Thymus (tissue), 11 donors: ENCODE measurements around the gene KRTAP5-7. TPM values are rescaled to one million over a fixed set of nuclear protein-coding genes. Genes with fewer than 3 reads are reported as not detected.

ENCODE experiments used
- DNase-seq, 9 donors: peaks; one replicate each; pipeline ENCODE4 v3.0.0-alpha.2; 2013; ENCODE audit warnings: low spot score in 9 of 9, low read depth in 6 of 9, missing footprints in 1 of 9
- H3K27ac ChIP-seq, 2 donors: one replicate each; pipeline ENCODE4 v1.5.1; 2013; ENCODE audit warnings: control low read depth in 1 of 2, low read depth in 1 of 2, low read length in 1 of 2, mild to moderate bottlenecking in 1 of 2, moderate library complexity in 1 of 2
- H3K27me3 ChIP-seq, 2 donors: one replicate each; pipeline ENCODE4 v1.5.1; 2013; ENCODE audit warnings: low read length in 1 of 2; ENCODE audit not compliant: control insufficient read depth in 2 of 2, insufficient read depth in 1 of 2
- H3K36me3 ChIP-seq, 2 donors: one replicate each; pipeline ENCODE4 v1.5.1; 2013; ENCODE audit warnings: low read length in 1 of 2, mild to moderate bottlenecking in 1 of 2, moderate library complexity in 1 of 2; ENCODE audit not compliant: control insufficient read depth in 2 of 2, insufficient read depth in 2 of 2
- H3K4me1 ChIP-seq, 2 donors: one replicate each; pipeline ENCODE4 v1.5.1; 2013; ENCODE audit warnings: low read length in 2 of 2; ENCODE audit not compliant: control insufficient read depth in 2 of 2, insufficient read depth in 2 of 2
- H3K4me3 ChIP-seq, 2 donors: one replicate each; pipeline ENCODE4 v1.5.1; 2013; ENCODE audit warnings: low read length in 2 of 2, control low read depth in 1 of 2, mild to moderate bottlenecking in 1 of 2
- H3K9me3 ChIP-seq, 2 donors: one replicate each; pipeline ENCODE4 v1.5.1; 2013; ENCODE audit warnings: low read length in 1 of 2, mild to moderate bottlenecking in 1 of 2; ENCODE audit not compliant: control insufficient read depth in 2 of 2, insufficient read depth in 1 of 2
- WGBS: extraction: QIAGEN DNeasy Blood & Tissue Kit; methylation state at CpG from one replicate; pipeline ENCODE4 v1.1.7; 2013; 5-methylcytosine and 5-hydroxymethylcytosine counted together
- polyA plus RNA-seq: library from polyadenylated mRNA; stranded (reverse); fragments of 200-250 nt; gene quantifications from one replicate; pipeline ENCODE4 v1.2.3, GENCODE V29; 2013
- total RNA-seq: library from RNA; stranded (reverse); fragments of 120-200 nt; gene quantifications from one replicate; pipeline ENCODE4 v1.2.4, GENCODE V29; 2013
- donor health status: healthy.

The KRTAP5-7 gene
- total and polyA plus RNA-seq, 2 donors = 0.05 TPM; not detected in 1

DNA sequence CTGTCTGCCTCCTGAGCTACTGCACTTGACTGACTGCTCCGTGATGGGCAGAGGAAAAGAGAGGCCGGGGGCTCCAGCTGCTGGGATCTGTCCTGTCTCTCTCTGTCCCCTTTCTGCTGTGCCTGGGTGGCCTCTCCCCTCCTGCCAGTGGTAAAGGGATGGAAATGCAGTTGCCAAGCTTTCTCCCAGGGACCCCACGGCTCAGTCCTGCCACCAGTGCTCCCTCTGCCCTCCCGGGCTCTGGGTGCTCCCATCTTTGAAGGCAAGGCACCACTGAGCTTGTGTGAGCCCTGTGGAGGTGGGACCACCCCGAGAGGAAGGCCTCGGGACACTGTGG, 42.0 kb upstream of the KRTAP5-7 start:
- H3K9me3 ChIP-seq = no peaks in the 10 kb centered on the region
- H3K36me3 ChIP-seq = peaks cover 49 to 86% of the 10 kb centered on the region in 2 donors
- over 99% methylated on average over 6 of the region's 6 CpGs for WGBS
- DNase-seq = no peak
- H3K4me3 ChIP-seq = no peak overlapping the region
- H3K27ac ChIP-seq = no peak overlapping the region
- peaks cover 0 to 3% of the 10 kb centered on the region in 2 donors for H3K4me1 ChIP-seq
- H3K27me3 ChIP-seq = no peaks in the 10 kb centered on the region

DNA sequence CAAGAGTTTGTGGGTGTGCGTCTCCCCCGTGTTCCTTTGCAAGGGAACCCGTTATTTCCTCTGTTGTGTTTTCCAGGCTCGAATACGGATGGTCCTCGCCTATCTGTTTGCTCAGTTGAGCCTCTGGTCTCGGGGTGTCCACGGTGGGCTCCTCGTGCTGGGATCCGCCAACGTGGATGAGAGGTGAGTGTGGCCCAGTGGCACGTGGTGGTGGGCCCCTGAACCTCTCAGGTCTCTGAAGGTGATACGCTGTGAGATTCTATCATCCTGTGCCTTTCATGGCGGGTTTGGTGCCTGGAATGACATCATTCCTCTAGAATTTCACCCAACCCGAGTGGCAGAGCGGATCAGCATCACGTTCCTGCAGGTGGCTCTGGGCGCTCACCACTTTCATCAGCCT, 41.6 kb upstream of the KRTAP5-7 start:
- H3K9me3 ChIP-seq = no peaks in the 10 kb centered on the region
- no peak for DNase-seq
- WGBS = 98% methylated on average over 18 of the region's 18 CpGs

GRCh38 chr11:71486320-71486719, 40.7 kb upstream of the KRTAP5-7 start:
- H3K27ac ChIP-seq = no peak overlapping the region
- H3K27me3 ChIP-seq = no peaks in the 10 kb centered on the region
- WGBS = 98% methylated on average over 1 of the region's 1 CpG
- no peak for DNase-seq
- H3K36me3 ChIP-seq = peaks cover 52 to 86% of the 10 kb centered on the region in 2 donors
- no peak overlapping the region for H3K4me3 ChIP-seq
- H3K4me1 ChIP-seq = peaks cover 0 to 3% of the 10 kb centered on the region in 2 donors
- no peaks in the 10 kb centered on the region for H3K9me3 ChIP-seq

More for the DNA sequence above, 41.6 kb upstream of the KRTAP5-7 start:
- no peaks in the 10 kb centered on the region for H3K27me3 ChIP-seq
- H3K4me3 ChIP-seq = no peak overlapping the region
- H3K4me1 ChIP-seq = peaks cover 0 to 3% of the 10 kb centered on the region in 2 donors
- H3K27ac ChIP-seq = no peak overlapping the region
- peaks cover 51 to 86% of the 10 kb centered on the region in 2 donors for H3K36me3 ChIP-seq

- Histone ChIP-seq H3K4me3 (no peak overlapping the region), H3K36me3 (peaks cover 46 to 75% of the 10 kb centered on the region in 2 donors), H3K27me3 (no peaks in the 10 kb centered on the region), H3K27ac (no peak overlapping the region), H3K4me1 (peaks cover 0 to 3% of the 10 kb centered on the region in 2 donors), H3K9me3 (no peaks in the 10 kb centered on the region)
- WGBS = 96% methylated on average over 6 of the region's 6 CpGs
- no peak for DNase-seq
Measured at GRCh38 chr11:71488681-71489270, 38.3 kb upstream of the KRTAP5-7 start.

GRCh38 chr11:71489311-71490043, 37.6 kb upstream of the KRTAP5-7 start:
- H3K27ac ChIP-seq = no peak overlapping the region
- peak in 1 of 9 donors; percentile 9 for DNase-seq
- H3K4me1 ChIP-seq = peaks cover 0 to 3% of the 10 kb centered on the region in 2 donors
- H3K27me3 ChIP-seq = no peaks in the 10 kb centered on the region
- peaks cover 39 to 73% of the 10 kb centered on the region in 2 donors for H3K36me3 ChIP-seq
- H3K4me3 ChIP-seq = no peak overlapping the region
- 94% methylated on average over 15 of the region's 15 CpGs for WGBS
- H3K9me3 ChIP-seq = no peaks in the 10 kb centered on the region

DNA sequence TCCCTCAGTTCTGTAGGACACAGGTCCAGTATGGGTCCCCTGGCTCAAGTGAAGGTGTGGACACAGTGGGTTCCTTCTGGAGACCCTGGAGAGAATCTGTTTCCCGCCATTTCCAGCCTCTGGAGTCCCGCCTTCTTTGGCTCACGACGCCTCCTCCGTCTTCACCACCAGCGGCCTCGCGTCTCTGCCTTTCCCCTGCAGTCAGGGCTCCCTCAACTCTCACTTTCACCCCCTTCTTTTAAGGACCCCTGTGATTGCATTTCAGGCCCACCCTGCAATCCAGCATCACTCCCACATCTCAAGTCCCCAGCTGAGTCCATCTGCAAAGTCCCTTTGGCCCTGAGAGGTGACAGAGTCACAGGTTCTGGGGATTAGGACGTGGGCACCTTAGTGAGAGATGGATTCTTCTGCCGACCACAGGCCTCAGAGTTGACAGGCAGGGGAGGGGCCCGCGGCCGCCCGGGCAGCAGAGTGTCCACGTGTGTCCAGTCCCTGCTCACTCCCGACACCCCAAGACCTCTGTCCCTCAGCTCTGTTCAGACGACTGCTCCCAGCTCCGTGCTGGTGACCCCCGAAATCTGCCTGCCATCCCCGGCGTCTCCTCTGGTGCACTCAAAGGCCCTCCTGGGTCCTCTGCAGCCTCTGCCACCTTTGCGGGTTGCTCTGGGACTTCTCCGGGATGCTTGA, 36.9 kb upstream of the KRTAP5-7 start:
- WGBS = 96% methylated on average over 23 of the region's 23 CpGs
- Histone ChIP-seq H3K27me3 (no peaks in the 10 kb centered on the region), H3K9me3 (no peaks in the 10 kb centered on the region), H3K4me3 (no peak overlapping the region), H3K36me3 (peaks cover 35 to 68% of the 10 kb centered on the region in 2 donors), H3K4me1 (peaks cover 0 to 3% of the 10 kb centered on the region in 2 donors), H3K27ac (no peak overlapping the region)
- DNase-seq = no peak

GRCh38 chr11:71490731-71491390, 36.2 kb upstream of the KRTAP5-7 start:
- WGBS = 98% methylated on average over 28 of the region's 28 CpGs
- H3K4me3 ChIP-seq = no peak overlapping the region
- no peak for DNase-seq
- H3K4me1 ChIP-seq = peaks cover 0 to 3% of the 10 kb centered on the region in 2 donors
- peaks cover 29 to 67% of the 10 kb centered on the region in 2 donors for H3K36me3 ChIP-seq
- no peaks in the 10 kb centered on the region for H3K9me3 ChIP-seq
- H3K27me3 ChIP-seq = no peaks in the 10 kb centered on the region
- no peak overlapping the region for H3K27ac ChIP-seq

DNA sequence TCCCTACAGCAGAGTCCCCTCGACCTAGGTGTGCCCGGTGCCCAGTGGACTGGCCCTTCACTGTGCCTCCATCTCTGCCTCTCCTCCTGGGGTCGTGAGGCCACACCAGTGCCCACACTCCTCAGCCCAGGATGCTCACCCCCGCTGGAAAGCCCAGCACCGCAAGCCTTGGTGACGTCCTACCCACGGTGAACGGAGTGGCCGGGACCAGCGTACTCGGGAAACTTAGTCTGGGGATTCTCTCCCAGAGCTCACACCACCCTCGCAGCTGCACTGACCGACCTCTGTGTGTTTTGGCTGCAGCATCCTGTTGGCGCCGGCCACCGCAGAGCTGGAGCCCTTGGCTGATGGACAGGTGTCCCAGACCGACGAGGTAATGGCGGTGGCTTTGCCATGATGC, 35.5 kb upstream of the KRTAP5-7 start:
- peaks cover 0 to 3% of the 10 kb centered on the region in 2 donors for H3K4me1 ChIP-seq
- no peak for DNase-seq
- H3K27me3 ChIP-seq = no peaks in the 10 kb centered on the region
- peaks cover 0 to 3% of the 10 kb centered on the region in 2 donors for H3K9me3 ChIP-seq
- 97% methylated on average over 19 of the region's 19 CpGs for WGBS
- no peak overlapping the region for H3K27ac ChIP-seq
- H3K4me3 ChIP-seq = no peak overlapping the region
- peaks cover 29 to 64% of the 10 kb centered on the region in 2 donors for H3K36me3 ChIP-seq
